Neural cell (in vitro differentiated cells): ENCODE measurements around the gene CPD. TPM values are rescaled to one million over a fixed set of nuclear protein-coding genes. Genes with fewer than 3 reads are reported as not detected.

ENCODE experiments used
- H2AFZ ChIP-seq: fragments of 200-600, 300-800 bp; sonication (generic), shearing (Covaris generic); 2 replicates; pipeline ENCODE4 v1.6.0; 2014; ENCODE audit warnings: low read depth, mild to moderate bottlenecking, antibody characterized with exemption, low read length, moderate library complexity
- H3F3A ChIP-seq: fragments of 200-600 bp; shearing (Covaris generic); 2 replicates; pipeline ENCODE4 v1.6.1; 2016; ENCODE audit warnings: mild to moderate bottlenecking, moderate library complexity, mixed read lengths, antibody characterized with exemption, low read length; ENCODE audit not compliant: insufficient read depth, poor library complexity, severe bottlenecking
- H3K27ac ChIP-seq: fragments of 200-600, 300-800 bp; sonication (generic), shearing (Covaris generic); 2 replicates; pipeline ENCODE4 v1.5.1; 2014; ENCODE audit warnings: mild to moderate bottlenecking, low read length, moderate library complexity
- H3K27me3 ChIP-seq: fragments of 300-800, 200-600 bp; sonication (generic), shearing (Covaris generic); 2 replicates; pipeline ENCODE4 v1.6.0; 2014; ENCODE audit warnings: mild to moderate bottlenecking, low read depth, low read length, moderate library complexity; ENCODE audit not compliant: insufficient read depth
- H3K36me3 ChIP-seq: fragments of 300-800, 200-600 bp; sonication (generic), shearing (Covaris generic); 2 replicates; pipeline ENCODE4 v1.5.1; 2014; ENCODE audit warnings: mild to moderate bottlenecking, antibody characterized with exemption, low read length, moderate library complexity; ENCODE audit not compliant: insufficient read depth
- H3K4me2 ChIP-seq: fragments of 300-800, 200-600 bp; sonication (generic), shearing (Covaris generic); 2 replicates; pipeline ENCODE4 v1.6.0; 2014; ENCODE audit warnings: mild to moderate bottlenecking, low read length
- H3K4me3 ChIP-seq: fragments of 300-800, 200-600 bp; sonication (generic), shearing (Covaris generic); 2 replicates; pipeline ENCODE4 v1.5.1; 2014; ENCODE audit warnings: mild to moderate bottlenecking, low read length, moderate library complexity
- H3K79me2 ChIP-seq: fragments of 200-600 bp; shearing (Covaris generic); replicated peaks from 2 replicates; pipeline ENCODE4 v1.6.0; 2014; ENCODE audit warnings: mild to moderate bottlenecking, low read length, moderate library complexity; ENCODE audit not compliant: insufficient read depth
- H3K9ac ChIP-seq: fragments of 300-800, 200-600 bp; sonication (generic), shearing (Covaris generic); 2 replicates; pipeline ENCODE4 v1.6.1; 2016; ENCODE audit warnings: mild to moderate bottlenecking, low read length, mixed read lengths
- H3K9me2 ChIP-seq: fragments of 200-600 bp; shearing (Covaris generic); 2 replicates; pipeline ENCODE4 v1.6.1; 2016; ENCODE audit warnings: mild to moderate bottlenecking, low read length, mixed read lengths; ENCODE audit not compliant: insufficient read depth
- H3K9me3 ChIP-seq: fragments of 200-600, 300-800 bp; sonication (generic), shearing (Covaris generic); 2 replicates; pipeline ENCODE4 v1.6.1; 2016; ENCODE audit warnings: mild to moderate bottlenecking, mixed run types, low read length, moderate library complexity, mixed read lengths
- H4K20me1 ChIP-seq: fragments of 200-600 bp; shearing (Covaris generic); 2 replicates; pipeline ENCODE4 v1.6.1; 2016; ENCODE audit warnings: mild to moderate bottlenecking, mixed run types; ENCODE audit not compliant: insufficient read depth
- EP300 ChIP-seq: fragments of 450-650 bp; conservative IDR thresholded peaks from 2 replicates; pipeline ENCODE4 v1.6.1; 2014; ENCODE audit warnings: antibody characterized with exemption, mild to moderate bottlenecking, moderate library complexity; ENCODE audit not compliant: poor library complexity, severe bottlenecking
- EZH2 ChIP-seq: fragments of 200-600, 300-800 bp; shearing (Covaris generic), sonication (generic); IDR thresholded peaks from 2 replicates; pipeline ENCODE4 v1.6.1; 2014; ENCODE audit warnings: antibody characterized with exemption, low read length, borderline replicate concordance, mild to moderate bottlenecking; ENCODE audit not compliant: insufficient read depth, poor library complexity, severe bottlenecking
- MXI1 ChIP-seq: fragments of 450-650 bp; conservative IDR thresholded peaks from 2 replicates; pipeline ENCODE4 v1.6.1; 2014; ENCODE audit warnings: antibody characterized with exemption, mild to moderate bottlenecking; ENCODE audit not compliant: poor library complexity, severe bottlenecking
- POLR2AphosphoS5 ChIP-seq: IDR thresholded peaks from 2 replicates; pipeline ENCODE4 v1.6.1; 2012
- RAD21 ChIP-seq: fragments of 450-650 bp; conservative IDR thresholded peaks from 2 replicates; pipeline ENCODE4 v1.6.1; 2014; ENCODE audit warnings: antibody characterized with exemption, mild to moderate bottlenecking, moderate library complexity
- SMC3 ChIP-seq: fragments of 450-650 bp; conservative IDR thresholded peaks from 2 replicates; pipeline ENCODE4 v1.6.1; 2014; ENCODE audit warnings: antibody characterized with exemption, mild to moderate bottlenecking, moderate library complexity; ENCODE audit not compliant: poor library complexity
- TAF1 ChIP-seq: IDR thresholded peaks from 2 replicates; pipeline ENCODE4 v1.6.1; 2012; ENCODE audit warnings: low read depth
- polyA plus RNA-seq: library from polyadenylated mRNA; depleted of rRNA; stranded (reverse); fragments of >200 nt; gene quantifications from 2 replicates; pipeline ENCODE4 v1.2.3, GENCODE V29; 2014
- TF ChIP-seq, protein P1 (sequence below): fragments of 450-650 bp; IDR thresholded peaks from 2 replicates; pipeline ENCODE4 v1.5.1; 2014; ENCODE audit warnings: antibody characterized with exemption, mild to moderate bottlenecking, moderate library complexity; ENCODE audit not compliant: poor library complexity, severe bottlenecking
- TF ChIP-seq, protein P2 (sequence below): IDR thresholded peaks from 2 replicates; pipeline ENCODE4 v1.6.1; 2012; ENCODE audit warnings: borderline replicate concordance

The CPD gene
- polyA plus RNA-seq, 1 donor from 2014 or later = 14.1 TPM

DNA sequence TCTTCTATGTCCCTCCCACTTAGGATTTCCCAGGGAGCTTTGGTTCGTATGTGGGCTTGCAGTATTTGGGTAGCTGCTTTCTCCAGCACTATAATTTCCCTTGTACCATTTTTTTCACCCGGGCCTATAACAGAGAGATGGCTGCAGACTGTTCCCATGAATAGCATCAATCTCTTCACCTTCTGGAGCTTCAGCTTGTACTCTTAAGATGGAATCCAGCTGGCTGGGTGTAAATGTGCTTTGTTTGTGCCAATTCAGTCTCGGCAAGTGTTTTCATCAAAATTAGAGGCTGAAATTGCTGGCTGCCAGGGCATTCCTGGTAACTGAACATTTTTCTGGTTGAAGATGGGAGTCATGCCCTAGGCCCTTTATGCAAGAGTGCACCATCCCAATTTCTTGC lies 12.2 kb upstream of the CPD start:
- Histone ChIP-seq H3K27me3 (no peaks in the 10 kb centered on the region), H3K9me2 (no peaks in the 10 kb centered on the region), H3K9ac (no peak overlapping the region), H3K4me2 (no peak overlapping the region), H3K27ac (no peak overlapping the region), H3K79me2 (no peaks in the 10 kb centered on the region), H3K9me3 (no peaks in the 10 kb centered on the region), H3K4me3 (no peak overlapping the region), H2AFZ (no peak overlapping the region), H4K20me1 (no peaks in the 10 kb centered on the region), H3F3A (no peaks in the 10 kb centered on the region), H3K36me3 (no peaks in the 10 kb centered on the region)
- TF ChIP-seq, protein P1, sequence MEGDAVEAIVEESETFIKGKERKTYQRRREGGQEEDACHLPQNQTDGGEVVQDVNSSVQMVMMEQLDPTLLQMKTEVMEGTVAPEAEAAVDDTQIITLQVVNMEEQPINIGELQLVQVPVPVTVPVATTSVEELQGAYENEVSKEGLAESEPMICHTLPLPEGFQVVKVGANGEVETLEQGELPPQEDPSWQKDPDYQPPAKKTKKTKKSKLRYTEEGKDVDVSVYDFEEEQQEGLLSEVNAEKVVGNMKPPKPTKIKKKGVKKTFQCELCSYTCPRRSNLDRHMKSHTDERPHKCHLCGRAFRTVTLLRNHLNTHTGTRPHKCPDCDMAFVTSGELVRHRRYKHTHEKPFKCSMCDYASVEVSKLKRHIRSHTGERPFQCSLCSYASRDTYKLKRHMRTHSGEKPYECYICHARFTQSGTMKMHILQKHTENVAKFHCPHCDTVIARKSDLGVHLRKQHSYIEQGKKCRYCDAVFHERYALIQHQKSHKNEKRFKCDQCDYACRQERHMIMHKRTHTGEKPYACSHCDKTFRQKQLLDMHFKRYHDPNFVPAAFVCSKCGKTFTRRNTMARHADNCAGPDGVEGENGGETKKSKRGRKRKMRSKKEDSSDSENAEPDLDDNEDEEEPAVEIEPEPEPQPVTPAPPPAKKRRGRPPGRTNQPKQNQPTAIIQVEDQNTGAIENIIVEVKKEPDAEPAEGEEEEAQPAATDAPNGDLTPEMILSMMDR = no peak
- TF ChIP-seq EZH2 = no peak
- no peak for TF ChIP-seq POLR2AphosphoS5
- TF ChIP-seq TAF1 = no peak
- TF ChIP-seq, protein P2, sequence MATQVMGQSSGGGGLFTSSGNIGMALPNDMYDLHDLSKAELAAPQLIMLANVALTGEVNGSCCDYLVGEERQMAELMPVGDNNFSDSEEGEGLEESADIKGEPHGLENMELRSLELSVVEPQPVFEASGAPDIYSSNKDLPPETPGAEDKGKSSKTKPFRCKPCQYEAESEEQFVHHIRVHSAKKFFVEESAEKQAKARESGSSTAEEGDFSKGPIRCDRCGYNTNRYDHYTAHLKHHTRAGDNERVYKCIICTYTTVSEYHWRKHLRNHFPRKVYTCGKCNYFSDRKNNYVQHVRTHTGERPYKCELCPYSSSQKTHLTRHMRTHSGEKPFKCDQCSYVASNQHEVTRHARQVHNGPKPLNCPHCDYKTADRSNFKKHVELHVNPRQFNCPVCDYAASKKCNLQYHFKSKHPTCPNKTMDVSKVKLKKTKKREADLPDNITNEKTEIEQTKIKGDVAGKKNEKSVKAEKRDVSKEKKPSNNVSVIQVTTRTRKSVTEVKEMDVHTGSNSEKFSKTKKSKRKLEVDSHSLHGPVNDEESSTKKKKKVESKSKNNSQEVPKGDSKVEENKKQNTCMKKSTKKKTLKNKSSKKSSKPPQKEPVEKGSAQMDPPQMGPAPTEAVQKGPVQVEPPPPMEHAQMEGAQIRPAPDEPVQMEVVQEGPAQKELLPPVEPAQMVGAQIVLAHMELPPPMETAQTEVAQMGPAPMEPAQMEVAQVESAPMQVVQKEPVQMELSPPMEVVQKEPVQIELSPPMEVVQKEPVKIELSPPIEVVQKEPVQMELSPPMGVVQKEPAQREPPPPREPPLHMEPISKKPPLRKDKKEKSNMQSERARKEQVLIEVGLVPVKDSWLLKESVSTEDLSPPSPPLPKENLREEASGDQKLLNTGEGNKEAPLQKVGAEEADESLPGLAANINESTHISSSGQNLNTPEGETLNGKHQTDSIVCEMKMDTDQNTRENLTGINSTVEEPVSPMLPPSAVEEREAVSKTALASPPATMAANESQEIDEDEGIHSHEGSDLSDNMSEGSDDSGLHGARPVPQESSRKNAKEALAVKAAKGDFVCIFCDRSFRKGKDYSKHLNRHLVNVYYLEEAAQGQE = no peak
- TF ChIP-seq MXI1 = no peak
- no peak for TF ChIP-seq SMC3
- no peak for TF ChIP-seq EP300
- TF ChIP-seq RAD21 = no peak

GRCh38 chr17:30368912-30369720 lies 9.6 kb upstream of the CPD start:
- Histone ChIP-seq H3K79me2 (no peaks in the 10 kb centered on the region), H2AFZ (no peak overlapping the region), H3F3A (no peaks in the 10 kb centered on the region), H3K9me2 (no peaks in the 10 kb centered on the region), H3K27me3 (no peaks in the 10 kb centered on the region), H3K9me3 (no peaks in the 10 kb centered on the region), H4K20me1 (no peaks in the 10 kb centered on the region), H3K4me2 (no peak overlapping the region), H3K27ac (no peak overlapping the region), H3K36me3 (no peaks in the 10 kb centered on the region), H3K4me3 (no peak overlapping the region), H3K9ac (no peak overlapping the region)
- no peak for TF ChIP-seq TAF1
- TF ChIP-seq EP300 = no peak
- TF ChIP-seq RAD21 = no peak
- TF ChIP-seq, protein P1 = no peak
- TF ChIP-seq SMC3 = no peak
- no peak for TF ChIP-seq MXI1
- TF ChIP-seq POLR2AphosphoS5 = no peak
- TF ChIP-seq, protein P2 = no peak
- no peak for TF ChIP-seq EZH2
